CD4-positive, alpha-beta T cell treated with Interleukin-2 at 100 ng/mL for 4 hours (primary cell): ENCODE data around the gene MRPL22.
"Not testable (repeated sequence)": the region's sequence is repeated elsewhere in the genome, so short reads cannot be mapped to it uniquely, and the experiment has no call there.

ENCODE experiments used
- DNase-seq: peaks from one replicate; pipeline ENCODE4 v3.0.0-alpha.2; 2020; ENCODE audit warnings: low spot score

The MRPL22 gene

DNA sequence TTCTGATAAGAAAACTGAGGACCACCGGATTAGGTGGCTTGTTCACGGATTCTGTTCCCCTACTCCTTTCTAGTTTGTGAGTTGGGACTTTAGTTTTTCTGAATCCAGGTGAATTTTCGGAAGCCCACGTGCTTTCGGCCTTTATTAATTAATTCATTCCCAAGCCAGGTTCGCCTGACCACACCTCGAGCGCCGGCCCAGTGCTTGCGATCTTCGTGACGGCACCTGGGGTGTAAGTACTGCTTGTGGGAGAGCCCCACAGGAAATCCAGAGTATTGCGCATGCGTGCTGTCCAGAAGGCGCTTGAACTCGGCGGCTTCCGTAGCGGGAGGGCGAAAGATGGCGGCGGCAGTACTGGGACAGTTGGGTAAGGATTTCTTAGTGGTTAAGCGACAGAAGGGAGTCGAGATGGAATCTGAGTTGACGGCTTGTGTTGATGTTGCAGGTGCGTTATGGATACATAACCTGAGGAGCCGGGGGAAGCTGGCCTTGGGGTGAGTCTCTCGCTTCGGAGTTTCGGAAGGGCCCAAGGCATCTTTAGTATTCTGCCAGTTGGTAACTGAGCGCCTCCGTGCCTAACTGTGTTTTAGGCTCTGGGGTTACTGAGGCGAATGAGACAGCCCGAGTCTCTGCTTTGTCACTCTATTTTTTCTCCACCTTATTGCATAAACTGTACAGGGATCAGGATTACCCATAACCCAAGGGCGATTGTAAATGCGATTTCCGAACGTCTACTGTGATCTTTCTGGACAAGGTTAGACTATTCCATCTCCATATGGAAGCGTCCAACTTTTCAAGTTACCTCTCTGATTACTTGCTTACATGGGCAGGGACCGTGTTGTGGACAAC lies at the start of gene MRPL22:
MRPL22 (plus strand) TSS at position 302 of the 849 bp plus-strand sequence; CDS start at position 340, 38 bp downstream.
- peak; percentile 97 for DNase-seq

DNA sequence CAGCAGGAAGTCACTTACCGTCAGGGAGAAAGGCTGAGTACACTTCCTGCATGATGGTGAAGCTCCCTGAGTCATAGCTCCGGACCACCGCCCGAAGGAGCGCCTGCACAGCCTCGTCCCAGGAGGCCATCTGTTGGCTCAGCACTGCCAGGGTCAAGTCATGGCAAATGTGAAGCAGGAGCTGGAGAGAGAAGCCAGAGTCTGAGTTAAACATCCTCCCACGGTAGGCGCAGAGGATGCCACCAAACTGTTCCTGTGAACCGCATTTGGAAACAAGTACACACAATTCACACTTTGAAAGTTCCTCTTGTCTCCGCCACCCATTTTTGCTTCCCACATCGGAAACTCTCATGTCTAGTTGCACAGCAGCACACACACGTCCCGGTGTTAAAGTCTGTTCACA lies 48.5 kb upstream of the MRPL22 start:
- no peak for DNase-seq

DNA sequence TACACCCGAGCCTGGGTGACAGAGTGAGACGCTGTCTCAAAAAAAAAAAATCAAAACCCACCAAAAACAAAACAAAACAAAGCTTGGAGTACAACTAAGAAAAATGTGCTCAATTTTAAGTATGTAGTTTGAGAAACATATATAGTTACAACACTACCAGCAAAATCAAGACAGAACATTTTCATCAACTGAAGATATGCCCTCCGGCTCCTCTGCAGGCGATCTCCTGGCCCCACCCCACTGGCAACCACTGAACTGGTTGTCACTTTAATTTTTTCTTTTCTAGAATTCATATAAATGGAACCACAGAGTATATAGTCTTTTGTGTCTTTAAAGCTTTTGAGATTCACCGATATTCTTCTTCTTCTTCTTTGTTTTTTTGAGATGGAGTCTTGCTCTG lies 47.5 kb upstream of the MRPL22 start:
- DNase-seq: no peak

DNA sequence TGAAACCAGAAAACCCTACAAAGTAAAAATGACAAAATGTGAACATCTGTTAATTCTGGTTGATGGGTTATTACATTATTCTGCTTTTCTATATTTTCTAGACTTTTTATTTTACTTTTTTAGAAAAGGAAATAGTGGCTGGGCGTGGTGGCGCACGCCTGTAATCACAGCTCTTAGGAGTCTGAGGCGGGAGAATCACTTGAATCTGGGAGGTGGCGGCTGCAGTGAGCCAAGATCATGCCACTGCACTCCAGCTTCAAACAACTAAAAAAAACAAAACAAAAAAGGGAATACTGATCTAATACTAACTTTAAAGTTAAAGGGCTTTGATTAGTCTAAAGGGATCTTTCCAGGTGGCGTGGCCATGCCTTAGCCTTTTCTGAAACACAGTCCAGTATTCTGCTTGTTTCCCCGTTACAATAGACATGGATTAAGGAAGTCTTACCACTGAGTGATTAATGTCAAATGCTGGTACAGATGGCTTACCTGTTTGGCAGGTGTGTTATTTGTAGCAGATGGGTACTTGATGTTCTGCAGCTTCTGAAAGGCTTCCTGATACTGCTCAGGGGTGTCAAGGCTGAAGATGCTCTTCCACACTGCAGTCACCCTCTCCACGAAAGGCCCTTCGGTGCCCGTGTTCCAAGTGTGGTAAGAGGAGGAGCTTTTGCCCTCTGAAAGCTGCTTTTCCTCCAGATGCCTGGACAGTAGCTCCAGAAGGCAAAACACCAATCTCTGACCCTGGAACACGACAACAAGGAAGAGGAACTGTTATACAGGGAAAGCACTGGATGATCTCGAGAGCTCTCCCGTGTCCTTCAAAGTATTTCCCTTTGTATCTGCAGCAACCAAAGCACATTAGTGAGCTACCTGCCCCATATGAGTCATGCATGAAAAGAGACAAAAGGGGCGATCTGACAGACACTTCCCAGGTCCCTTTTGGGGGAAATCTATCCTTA lies 45.0 kb upstream of the MRPL22 start:
- no peak for DNase-seq

DNA sequence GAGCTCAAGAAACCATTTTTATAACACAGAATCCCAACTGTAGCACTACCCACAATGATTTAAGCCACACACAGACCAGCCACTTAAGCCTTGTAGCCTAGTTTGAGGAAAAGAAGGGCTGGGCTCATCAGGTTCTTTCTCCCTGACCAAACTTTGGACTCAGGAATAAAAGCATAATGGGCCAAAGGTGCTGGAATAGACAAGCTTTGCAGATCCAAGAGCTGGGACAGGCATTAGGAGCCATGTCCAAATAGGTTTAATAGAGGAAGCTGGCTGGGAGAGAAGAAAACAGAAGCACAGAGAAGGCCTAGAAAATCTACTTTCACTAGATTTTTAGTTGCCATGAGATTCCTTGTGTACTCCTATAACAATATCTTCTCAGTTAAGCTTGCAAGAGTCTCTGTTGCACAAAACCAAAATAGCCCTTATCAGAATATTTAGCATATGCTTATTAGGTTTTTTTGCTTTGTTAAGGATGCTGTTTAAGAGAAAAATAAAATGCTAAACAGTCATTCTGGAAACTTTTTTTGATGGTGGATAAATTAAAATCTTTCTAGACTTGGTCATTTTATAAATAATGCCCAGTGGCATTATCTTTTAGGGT lies 44.2 kb upstream of the MRPL22 start:
- DNase-seq: no peak

DNA sequence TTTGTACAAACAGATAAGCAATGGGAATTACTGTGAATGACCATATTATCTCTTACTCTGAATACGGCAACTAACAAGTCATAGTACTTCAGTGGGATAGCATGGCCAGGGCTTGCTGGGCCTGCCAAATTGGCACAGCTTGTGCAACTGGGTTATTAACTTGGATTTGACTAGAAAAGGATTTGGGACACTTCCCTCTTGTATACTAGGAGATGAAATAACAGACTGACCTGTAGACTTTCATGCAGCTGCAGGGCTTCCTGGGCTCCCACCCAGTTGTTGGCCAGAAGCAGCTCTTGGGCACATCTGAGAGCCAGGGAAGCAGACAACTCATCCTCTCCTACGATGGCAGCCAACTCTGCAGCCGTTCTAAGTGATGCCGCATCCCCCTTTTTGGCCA lies 42.7 kb upstream of the MRPL22 start:
- DNase-seq: no peak

DNA sequence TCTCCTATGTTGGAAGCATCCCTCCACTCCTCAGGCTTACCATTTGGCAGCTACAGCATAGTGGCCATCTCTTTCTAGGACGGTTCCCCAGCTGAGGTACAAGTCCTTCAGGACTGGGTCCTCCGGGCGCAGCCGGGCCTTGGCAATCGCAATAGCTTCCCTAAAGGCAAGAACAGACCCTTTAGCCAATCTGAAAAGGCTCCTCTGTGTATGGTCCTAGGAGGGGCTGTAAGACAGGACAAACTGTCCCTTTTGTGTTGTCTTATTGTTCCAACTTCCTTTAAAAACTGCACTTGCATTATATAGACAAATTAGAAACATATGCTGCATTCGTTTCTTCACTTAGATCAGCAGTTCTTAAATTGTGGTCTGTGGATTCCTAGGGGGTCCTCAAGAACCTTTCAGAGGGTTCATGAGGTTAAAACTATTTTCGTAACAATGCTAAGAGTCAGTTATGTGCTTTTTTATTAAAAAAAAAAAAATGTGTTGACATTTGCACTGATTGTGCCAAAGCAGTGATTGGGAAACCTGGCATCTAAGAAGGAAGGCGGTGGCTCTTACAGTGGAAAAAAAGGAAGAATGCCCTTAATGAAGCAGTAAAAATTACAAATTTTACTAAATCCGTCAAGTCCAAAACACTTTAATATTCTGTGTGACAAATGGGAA lies 41.6 kb upstream of the MRPL22 start:
- no peak for DNase-seq

DNA sequence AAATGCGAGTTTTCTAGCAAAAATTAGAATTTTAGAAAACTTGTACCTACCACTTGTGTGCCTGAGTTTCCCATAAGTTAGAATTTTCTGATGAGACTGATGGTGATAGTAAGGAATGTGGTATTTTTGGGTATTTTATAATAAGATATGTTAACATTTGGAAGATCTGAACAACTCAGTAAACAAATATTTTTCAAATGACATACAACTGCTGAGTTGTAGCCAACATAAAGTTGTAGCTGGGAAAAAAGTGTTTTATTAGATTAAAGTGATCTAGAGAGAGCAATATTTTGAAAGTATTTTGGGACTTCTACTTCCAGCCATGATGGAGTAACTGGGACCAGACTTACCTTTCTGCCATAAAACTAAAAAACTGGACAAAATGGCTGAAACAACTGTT lies 40.8 kb upstream of the MRPL22 start:
- no peak for DNase-seq

DNA sequence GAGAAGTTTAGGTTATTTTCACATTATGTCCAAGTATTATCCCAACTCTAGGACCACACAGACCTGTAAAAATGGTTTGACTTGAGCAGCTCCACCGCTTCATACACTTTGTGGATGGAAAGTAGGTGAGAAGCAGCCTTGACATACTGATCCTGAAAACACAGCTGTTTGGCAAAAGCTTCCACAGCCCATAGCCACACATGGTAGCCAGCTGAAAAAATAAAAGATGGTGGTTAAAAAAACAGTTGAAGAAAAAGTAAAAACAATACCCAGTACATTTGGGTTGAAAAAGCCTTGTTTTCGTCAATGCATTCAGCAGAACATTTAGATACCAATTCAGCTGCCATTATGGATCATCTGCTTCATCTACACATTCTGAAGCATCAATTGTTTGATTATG lies 39.6 kb upstream of the MRPL22 start:
- no peak for DNase-seq

DNA sequence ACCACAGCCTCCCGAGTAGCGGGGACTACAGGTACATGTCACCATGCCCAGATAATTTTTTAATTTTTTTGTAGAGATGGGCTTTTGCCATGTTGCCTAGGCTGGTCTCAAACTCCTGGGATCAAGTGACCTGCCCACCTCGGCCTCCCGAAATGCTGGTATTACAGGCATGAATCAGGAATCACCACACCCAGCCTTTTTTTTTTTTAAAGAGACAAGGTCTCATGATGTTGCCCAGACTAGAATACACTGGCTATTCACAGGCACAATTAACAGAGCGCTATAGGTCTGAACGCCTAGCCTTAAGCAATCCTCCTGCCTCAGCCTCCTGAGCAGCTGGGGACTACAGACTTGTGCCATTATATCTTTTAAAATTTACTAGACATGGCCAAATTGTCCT lies 39.0 kb upstream of the MRPL22 start:
- no peak for DNase-seq

DNA sequence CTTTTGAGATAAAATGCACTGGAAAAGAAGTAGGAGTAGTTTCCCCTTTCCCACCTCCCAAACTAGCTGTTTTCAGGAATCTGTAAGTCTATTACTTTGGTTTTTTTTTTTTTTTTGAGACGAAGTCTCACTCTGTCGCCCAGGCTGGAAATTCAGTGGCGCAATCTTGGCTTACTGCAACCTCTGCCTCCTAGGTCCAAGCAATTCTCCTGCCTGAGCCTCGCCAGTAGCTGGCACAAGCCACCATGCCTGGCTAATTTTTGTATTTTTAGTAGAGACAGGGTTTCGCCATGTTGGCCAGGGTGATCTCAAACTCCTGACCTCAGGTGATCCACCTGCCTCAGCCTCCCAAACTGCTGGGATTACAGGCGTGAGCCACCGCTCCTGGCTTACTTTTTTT lies 35.3 kb upstream of the MRPL22 start:
- not testable (repeated sequence) for DNase-seq

DNA sequence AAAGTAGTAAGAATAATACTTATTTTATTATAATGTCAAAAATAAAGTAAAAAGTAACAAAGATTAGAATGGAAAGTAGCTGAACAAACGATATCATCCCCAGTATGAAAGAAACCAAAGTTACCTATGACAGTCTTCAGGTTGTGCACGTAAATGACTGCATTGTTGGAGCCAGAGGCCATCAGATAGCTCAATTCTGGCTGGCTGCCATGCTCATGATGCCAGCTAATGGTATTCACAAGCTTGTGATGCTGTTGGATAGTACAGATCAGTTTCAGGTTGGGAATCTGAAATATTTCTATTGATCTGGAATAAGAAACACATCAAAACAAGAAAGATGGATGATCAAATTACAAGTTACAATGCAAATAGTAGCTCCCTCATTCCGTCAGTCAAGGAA lies 24.0 kb upstream of the MRPL22 start:
- no peak for DNase-seq

DNA sequence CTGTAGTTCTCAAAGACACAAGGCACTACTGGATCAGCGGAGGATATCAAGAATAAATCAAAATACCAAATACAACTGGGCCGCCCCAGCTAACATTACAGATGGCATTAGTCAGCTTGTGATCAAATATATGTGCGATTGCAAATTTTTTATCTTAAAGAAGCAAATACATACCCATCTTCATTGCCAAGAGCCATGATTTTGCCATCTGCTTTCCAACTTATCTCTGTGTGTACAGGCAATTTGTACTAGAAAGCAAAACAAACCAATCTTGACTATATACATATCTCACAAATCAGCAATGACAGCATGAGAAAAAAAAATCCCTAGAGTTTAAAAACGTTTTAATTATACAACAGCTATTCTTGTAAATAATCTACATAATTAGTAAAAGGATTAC lies 23.1 kb upstream of the MRPL22 start:
- no peak for DNase-seq

DNA sequence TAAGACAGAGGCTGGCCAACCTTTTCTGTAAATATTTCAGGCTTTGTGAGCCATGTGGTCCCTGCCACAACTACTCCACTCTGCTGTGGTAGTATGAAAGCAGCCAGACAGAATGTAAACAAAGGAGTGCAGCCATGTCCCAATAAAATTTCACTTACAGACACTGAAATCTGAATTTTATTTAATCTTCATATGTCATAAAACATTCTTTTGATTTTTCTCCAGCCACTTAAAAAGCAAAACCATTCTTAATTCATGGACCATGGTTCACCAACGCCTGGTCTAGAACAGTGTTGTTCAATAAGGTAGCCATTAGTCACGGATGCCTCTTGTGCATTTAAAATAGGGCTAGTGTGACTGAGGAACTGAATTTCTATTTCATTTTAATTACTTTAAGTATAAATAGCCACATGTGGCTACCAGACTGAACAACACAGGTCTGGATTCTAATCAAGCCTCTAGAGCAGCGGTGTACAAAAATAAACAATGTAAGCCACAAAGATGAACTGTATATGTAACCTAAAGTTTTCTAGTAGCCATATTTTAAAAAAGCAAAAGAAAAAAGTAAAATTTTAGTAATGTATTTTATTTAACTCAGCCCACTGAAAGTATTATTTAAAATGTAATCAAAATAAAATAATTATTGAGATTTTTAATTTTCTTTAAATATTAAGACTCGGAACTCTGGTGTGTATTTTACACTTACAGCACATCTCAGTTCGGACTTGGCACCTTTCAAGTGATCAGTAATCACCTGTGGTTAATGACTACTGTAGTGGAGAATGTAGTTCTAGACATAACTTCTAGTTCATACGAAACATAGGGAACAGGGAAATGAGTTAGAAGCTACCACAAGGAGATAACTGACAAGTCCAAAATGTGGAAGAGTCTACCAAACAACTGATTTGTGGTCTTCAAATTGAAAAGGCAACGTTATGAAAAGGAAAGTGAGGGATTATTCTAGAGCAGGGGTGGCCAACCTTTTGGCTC lies 17.1 kb upstream of the MRPL22 start:
- DNase-seq: no peak

DNA sequence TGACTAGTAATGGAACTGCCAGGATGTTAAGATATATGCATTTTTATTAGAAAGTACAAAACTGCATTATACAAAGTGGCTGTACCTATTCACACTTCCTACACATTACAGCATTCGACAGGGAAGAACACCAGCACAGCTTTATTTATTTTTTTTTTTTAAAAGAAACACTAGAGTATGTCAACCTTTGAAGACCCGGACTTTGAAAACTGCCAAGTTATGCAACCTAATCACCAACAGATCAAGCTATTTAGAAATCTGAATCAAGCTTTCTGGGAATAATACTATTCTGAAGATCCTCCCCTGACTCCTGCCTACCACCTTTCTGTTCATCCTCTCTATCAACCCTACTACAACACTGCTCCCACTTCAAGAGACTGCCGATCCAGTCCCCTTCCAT lies 7.3 kb upstream of the MRPL22 start:
- DNase-seq: no peak

DNA sequence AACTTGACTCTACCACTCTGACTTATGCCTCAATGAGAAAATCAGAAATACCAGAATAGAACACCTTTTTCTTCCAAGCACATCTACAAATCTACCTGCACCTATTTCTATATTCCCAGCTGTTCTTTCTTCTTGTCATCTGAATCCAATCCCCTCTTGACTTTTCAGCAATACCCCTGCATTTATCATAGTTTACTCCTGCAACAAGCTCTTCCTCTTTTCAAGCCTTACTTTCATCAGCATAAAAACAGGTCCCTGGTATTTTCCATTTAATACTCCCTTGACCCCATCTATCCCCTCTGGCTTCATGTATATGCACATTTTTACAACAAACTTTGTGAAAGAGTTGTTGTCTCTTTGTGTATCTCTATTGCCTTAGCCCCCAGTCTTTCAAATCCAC lies 6.0 kb upstream of the MRPL22 start:
- no peak for DNase-seq

DNA sequence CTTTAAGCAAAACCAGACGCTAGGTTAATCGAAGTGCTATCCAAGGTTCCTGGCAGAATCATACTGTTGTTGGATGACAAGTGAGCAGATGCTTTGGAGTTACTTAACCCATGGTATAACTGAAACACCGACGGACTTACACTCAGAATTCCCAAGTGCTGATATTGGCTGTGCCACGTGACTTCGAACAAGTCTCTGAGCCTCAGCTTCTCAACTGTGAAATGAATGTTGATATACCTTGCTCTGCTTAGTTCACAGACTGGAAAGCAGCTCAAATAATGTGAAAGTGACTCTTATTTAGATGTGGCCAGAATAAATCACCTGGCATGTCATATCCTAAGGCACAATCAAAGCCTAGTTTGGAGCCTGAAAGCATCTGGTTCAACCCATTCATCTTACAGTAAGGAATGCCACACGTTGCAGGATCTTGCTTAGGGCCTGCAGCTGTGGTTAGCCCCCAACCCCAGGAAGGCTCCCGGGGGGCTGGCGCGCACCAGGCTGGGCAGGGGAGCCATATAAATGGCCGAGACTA lies 3.6 kb upstream of the MRPL22 start:
- DNase-seq: no peak

DNA sequence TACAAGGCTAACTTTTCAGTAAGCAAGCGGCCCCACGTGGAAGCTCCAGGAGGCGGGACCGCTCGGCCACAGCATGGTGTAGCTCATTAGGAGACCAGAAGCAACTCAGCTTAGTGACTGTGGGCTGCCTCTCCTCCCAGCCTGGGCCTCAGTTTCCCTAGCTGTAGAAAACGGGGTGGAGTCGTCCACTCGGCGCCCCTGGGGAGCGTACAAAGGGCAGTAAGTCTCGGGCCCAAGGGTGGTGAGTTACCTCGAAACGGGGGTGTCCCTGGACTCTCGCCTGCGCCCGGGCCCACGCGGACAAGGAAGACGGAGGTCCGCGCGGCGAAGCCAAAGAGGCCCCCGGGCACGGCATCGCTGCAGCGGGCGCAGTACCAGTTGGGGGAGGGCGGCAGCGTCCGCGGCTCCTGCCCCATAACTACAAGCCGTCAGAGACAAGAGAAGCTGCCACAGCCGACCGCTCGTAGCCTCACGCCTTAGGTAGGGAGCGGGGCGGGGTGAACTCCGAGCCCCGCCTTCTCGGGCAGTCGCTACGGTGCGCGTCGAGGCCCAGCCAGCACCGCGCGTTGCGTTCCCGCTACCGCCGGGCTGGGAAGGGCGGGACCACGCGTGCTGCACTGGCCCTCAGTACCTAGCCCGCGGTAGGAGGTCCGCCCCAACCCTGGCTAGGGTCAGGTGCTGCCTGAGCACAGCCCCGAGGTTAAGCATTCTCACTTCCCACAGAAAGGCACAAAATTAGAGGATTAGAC lies 3.0 kb upstream of the MRPL22 start, which contains the start of gene GEMIN5:
GEMIN5 (minus strand) TSS at position 494 of the 749 bp plus-strand sequence; CDS start at position 416, 78 bp downstream.
- peak; percentile 87 for DNase-seq

DNA sequence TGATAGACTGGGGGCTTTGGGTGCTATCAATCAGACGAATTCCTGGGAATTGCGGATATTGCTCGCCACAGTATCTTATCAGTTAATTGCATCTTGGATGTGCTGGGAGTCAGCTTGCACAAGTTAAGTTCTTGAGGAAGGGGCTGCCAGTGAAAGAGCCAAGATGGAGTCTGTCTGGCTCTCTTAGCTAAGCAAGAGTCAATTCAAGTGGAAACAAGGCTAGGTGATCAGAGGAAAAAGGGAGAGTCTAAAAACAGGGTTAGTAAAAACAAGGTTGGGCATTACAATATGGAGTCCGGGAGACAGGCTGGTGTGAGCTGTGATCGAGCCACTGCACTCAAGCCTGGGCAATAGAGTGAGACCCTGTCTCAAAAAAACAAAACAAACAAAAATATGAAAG lies 1.5 kb upstream of the MRPL22 start:
- not testable (repeated sequence) for DNase-seq

DNA sequence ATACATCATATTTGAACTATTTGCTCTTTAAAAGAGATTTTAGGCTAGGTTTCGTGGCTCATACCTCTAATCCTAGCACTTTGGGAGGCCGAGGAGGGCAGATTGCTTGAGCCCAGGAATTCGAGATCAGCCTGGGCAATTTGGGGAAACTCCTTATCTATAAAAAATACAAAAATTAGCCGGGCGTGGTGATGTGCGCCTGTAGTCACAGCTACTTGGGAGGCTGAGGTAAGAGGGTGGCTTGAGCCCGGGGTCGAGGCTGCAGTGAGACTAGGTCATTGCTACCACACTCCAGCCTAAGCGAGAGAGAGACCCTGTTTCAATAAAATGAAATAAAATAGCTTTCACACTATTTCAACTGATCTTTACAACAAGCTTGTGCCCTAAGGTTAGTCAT lies 500 bp upstream of the MRPL22 start:
- DNase-seq: no peak
